AG08395 (cell line): Measurements from ENCODE around the gene RAB31.
"Not testable (repeated sequence)": the region's sequence is repeated elsewhere in the genome, so short reads cannot be mapped to it uniquely, and the experiment has no call there.

Experiments used
- DNase-seq: peaks from one replicate; pipeline ENCODE4 v3.0.0; 2012; ENCODE audit warnings: mixed read lengths, low spot score

The RAB31 gene

DNA sequence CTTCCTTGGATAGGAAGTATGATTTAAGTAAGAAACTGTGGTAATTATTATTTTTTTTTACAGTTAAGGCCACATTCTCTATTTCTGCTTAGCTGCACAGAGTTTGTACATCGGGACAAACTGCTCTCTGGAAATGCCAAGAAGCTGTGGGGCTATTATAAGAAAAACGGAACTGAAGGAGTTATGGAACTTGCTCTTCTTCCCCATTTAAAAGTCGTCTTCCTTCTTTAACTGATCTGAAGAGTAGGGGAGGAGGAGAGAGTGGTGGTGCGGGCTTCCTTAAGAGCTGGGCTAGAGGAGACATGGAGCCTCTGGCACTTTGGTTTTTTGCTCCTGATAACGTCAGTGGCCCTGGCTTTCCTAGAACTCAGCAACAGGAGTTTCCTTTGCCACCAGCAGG is 54.4 kb downstream of the RAB31 start:
- DNase-seq = no peak

DNA sequence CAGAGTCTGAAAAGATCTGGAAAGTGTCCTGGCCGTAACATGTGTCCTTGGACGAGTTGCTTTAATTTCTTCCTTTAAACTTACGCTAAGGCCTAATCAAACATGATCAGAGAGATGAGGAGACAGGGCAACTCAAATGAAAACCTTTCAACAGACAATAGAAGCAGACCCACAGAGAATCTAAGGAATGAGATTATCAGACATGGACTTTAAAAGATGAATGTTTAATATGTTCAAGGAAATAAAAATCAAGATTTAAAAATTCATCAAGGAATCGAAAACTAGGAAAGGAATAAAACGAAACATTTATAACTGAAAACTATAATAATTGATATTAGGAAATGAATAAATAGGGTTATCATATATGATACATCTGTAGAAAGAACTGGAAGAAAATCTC is 55.1 kb downstream of the RAB31 start:
- DNase-seq = no peak

DNA sequence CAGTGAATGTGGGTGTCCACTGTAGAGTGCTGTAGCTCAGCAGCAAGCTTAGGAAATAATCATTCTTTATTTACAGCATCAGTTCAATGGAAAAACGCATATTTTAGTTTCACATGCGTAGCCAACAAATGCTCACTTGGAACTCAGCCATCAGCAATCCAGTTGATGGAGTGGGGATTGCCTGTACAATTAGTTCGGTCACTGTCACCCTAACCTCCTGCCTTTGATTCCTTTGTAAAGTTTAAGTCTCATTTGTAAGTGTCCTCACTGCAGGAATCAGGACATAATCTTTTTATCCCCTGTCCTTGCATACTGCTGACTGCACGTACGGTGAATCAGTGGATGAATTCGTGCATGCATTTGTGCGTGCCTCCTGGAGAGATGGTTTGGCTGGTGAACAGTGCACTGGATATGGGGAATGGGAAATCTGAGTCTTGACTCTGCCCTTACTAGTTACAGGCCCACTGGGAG is 55.9 kb downstream of the RAB31 start:
- no peak for DNase-seq

DNA sequence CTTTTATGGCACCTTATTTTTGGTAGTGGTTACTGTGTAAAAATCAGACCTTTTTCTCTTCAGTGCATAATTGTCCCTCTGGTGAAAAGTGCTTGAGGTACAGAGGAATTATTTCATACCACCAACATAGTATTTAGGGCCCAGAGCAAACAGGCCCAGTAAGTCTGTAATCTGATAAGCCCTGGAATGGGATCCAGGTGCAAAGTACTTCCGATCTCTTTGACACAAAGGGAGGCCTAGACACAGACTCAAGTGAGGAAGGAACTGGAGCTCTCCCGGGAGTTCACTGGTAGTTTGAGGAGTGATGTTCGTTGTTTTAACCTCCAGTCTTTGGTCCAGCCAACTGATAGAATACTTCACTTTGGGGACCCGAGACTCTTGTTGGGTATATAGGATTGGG is 57.4 kb downstream of the RAB31 start:
- no peak for DNase-seq

DNA sequence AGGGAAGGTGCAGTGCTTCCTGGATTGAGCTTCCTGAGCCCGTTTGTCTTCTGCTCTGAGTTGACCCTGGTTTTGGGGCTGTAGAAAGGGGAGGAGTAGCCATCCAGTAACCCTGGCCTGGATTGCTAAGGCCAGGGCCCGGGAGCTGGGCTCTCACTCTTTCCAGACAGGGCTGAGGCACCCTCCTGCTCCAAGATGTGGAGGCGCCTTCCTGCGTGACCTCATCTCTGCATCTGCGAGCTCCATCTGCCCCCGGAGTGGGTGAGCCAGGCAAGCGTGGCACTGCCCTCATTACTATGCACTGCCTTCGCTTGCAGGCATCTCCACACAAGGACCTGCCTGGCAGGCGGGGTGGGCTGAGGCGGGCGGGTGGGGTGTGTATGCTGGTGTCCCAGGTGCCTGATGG is 58.0 kb downstream of the RAB31 start:
- DNase-seq = no peak

DNA sequence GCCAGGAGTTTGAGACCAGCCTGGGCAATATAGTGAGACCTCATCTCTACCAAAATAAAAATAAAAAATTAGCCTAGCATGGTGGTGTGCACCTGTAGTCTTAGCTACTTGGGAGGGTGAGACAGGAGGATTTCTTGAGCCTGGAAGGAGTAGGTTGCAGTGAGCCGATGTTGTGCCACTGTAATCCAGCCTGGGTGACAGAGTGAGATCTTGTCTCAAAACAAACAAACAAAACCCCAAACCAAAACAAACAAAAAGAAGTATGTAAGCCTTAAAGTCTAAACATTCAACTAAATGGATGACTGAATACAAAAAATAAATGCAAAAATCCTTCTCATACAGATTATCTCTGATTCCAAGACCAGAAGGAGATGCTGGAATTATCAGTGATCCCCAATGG is 58.6 kb downstream of the RAB31 start:
- DNase-seq = no peak

DNA sequence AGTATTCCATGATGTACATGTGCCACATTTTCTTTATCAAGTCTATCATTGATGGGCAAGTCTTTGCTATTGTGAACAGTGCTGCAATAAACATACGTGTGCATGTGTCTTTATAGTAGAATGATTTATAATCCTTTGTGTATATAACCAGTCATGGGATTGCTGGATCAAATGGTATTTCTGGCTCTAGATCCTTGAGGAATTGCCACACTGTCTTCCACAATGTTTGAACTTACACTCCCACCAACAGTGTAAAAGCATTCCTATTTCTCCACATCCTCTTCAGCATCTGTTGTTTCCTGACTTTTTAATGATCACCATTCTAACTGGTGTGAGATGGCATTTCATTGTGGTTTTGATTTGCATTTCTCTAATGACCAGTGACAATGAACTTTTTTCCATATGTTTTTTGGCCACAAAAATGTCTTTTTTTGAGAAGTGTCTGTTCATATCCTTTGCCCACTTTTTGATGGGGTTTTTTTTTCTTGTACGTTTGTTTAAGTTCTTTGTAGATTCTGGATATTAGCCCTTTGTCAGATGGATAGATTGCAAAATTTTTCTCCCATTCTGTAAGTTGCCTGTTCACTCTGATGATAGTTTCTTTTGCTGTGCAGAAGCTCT is 60.1 kb downstream of the RAB31 start:
- DNase-seq = not testable (repeated sequence)

DNA sequence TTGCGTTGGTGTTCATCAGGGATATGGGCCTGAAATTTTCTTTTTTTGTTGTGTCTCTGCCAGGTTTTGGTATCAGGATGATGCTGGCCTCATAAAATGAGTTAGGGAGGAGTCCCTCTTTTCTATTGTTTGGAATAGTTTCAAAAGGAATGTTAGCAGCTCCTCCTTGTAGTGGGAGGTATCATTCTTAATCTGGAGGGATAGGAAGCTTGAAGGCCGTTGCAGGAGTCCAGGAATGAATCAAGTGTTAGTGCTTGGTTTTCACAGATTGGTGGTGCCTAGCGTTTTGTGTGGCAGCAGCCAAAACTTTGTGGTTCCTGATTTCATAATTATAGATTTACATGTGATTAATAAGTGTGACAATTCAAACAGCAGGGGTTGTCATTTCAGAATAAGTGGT is 62.0 kb downstream of the RAB31 start:
- not testable (repeated sequence) for DNase-seq

DNA sequence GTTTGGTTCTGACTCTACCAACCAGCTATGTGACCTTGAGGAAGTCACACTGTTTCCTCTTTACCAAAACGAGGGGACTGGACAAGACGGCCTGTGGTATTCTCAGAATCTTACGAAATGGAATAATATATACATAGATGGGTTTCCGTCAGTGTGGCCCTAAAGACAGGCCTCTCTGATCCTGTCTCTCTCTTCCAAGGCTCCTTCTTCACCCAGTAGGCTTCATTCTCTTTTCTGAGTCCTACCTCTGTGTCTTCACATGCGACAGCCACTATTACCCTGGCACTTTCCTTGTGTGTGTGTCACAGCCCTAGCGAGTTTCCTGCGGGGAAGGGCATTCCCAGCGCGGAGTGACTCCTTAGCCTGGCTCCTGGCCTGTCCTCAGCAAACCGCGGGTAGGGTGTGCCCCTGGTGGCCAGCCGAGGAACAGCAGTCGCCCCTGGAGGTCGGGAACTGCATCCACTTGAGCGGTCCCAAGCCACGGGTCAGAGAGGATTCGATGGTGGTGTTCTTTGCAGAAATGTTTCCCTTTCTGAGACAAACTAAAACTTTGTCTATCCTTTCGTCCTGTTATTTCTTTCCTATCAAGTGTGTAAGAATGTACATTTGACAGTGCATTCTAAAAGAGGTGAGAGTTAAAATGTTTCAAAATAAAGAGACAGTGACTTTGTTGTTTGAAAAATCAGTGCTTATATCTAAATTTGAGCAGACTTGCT is 63.3 kb downstream of the RAB31 start:
- DNase-seq = peak; percentile 76

DNA sequence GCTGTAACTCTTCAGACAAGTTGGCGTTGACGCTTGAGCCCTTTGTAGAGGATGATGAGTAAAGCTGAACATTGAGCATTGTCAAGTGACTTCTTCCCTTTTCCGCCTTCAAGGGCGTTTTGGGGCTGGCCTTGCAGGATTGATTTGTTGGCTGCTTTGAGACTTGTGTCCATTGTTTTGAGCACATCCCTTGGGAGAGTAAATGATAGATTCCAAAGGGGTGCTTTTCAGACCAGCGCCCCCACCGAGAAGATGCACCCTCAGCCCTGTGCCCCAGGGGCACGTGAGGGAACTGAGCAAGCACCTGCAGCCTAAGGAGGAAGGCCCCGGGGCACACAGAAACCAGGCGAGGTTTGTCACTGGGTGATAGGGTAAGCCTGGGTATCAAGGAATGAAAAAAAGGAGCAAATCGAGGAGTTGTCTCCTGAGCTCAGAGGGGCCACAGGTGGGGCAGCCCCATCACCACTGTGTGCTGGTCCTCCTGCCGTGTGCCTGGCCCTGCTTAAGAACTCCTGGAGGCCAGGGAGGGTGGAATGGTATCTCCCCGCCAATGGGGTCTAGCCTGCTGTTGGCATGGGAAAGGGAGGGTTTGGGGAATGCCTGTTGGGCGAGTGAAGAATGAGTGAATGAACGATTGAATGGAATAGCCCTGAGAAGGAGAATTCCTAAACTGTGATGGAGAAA is 64.0 kb downstream of the RAB31 start:
- no peak for DNase-seq

DNA sequence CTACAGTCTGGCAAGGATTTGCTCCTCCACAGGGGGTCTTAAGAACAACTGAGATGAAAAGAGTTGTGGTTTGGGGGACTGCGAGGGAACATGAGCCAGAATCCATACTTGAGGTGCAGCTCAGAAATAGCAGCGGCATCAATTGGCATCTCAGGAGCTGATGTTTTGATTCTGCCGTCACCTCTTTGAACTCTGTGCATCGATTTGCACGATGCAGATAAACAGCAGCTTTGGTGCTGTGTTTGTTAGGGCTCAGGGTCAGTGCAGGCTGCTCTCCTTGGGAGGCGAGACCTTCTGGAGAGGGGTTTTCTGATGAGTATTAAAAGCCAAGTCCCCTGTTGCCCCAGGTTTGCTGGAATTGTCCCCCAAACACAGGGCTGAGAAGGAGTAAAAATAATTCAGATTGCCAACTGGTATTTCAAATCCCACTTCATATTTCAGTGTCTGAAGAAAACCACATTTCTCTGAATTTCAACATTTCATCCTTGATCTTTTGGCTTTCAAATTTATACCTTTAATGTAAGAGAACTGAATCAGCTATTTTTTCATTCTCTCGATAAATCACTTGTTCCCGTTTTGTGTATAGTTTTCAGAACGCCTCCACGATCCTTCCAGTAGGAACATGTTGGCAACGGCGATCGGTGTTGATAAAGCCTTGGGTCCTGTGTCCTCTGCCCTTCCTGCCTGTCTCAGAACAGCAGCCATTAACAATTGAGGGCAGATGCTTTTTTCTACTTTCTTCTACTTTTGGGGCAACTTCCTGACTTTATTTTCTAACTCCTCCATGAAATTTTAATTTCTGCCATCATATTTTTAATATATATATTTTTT is 65.0 kb downstream of the RAB31 start:
- no peak for DNase-seq

DNA sequence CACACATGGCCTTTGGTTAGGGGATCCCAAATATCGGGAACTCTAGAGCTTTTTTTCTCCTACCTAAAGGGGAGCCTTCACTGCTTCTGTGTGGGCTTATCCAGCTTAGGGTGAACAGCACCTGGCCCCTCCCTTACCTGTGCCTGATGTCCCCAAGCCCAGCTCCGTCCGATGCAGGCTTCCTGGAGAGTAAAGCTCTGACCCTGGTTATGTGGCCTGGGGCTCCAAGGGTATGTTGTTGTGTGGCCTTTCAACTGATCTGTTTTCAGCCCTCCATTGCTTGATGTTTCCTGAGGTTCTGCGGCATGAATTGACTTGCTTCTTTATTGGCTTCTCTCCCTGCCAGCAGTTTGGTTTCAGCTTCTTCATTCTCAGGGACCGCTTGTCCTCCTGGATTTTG is 66.0 kb downstream of the RAB31 start:
- no peak for DNase-seq

DNA sequence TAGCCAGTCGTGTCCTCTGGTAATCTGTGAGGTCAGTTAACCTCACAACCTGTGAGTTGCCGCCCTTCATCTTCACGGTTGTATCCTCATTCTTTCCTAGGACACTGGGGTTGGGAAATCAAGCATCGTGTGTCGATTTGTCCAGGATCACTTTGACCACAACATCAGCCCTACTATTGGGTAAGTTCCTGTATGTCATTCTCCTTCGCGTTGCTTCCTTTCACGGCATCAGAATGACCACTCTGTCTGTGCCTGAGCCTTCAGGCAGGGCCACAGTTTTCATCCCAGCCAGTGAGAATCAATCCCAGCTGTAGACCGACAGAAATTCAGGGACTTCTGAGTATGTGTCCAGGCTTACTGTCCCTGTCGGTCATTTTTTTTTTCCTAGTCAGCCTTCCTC is 67.1 kb downstream of the RAB31 start:
- DNase-seq = peak; percentile 66

DNA sequence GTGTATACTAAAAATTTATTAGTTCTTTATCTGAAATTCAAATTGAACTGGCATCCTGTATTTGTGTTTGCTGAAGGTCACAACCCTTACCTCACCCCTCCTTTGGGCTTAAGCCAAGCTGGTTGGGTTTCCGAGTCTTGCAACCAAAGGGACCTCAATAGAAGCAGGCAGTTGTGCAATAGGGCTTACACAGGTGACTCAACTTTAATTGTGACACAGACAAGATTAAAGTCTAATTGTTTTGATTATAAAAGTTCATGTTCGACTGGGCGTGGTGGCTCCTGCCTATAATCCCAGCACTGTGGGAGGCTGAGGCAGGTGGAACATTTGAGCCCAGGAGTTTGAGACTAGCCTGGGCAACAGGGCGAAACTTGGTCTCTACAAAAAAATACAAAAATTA is 71.5 kb downstream of the RAB31 start:
- DNase-seq = no peak

DNA sequence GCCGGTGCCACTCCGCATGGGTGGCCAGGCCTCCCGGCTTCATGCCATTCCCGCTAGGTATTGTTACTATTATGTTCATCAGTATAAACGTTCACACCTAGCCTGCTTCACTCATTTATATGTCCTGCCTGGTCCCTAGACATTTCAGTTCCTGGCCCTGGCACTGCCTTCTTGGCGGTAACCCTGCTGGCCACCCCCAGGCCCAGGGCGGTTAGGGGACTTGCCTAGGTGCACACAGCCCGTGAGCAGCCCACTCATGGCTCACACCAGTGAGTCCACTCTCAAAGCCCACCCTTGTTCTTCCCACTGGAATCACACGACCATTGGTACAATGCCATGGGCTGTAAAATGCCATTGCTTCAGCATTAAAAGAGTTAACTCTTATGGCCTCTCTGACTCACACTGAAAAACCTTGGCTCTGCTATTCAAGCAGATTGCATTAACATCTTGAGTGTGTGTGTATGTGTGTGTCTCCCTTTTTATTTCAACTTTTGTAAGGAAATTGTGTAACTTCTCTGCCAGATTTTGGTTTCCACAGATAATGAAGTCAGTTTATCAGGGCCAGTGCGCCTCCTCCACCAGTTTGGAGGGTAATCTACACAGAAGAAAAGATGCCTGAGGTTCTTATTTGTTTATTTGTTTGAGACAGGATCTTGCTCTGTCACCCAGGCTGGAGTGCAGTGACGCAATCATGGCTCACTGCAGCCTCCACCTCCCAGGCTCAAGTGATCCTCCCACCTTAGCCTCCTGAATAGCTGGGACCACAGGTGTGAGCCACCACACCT is 74.2 kb downstream of the RAB31 start:
- peak; percentile 73 for DNase-seq

DNA sequence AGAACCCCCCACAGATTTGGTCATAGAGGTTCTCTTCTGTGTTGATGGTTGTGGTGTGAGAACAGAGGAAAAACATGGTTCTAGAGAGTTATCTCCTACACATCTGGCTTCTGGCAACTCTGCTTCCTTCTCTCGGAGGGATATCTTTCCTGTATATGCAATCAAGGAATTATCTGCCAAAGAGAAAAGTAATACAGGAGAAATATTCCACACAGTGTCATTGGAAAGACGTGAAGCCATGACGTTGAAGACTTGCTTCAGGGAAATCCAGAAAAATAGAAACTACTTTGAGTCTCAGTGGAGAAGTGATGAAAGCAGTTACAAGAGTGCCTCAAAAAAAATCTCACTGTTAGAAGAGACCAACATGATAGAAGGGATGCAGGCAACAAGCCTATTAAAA is 78.5 kb downstream of the RAB31 start:
- no peak for DNase-seq

DNA sequence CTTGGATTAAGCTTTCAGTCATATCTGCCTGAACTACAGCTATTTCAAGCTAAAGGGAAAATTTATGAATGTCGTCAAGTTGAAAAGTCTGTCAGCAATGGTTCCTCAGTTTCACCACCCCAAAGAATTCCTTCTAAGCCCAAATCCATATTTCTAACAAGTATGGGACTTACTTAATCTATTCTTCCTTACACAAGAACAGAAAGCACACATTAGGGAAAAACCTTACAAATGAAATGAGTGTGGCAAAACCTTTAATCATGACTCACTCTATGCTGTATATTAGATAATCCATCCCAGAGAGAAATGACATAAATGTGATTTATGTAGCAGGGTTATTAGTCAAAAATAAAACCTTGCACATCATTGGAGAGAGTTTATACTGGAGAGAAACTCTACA is 78.9 kb downstream of the RAB31 start:
- no peak for DNase-seq

DNA sequence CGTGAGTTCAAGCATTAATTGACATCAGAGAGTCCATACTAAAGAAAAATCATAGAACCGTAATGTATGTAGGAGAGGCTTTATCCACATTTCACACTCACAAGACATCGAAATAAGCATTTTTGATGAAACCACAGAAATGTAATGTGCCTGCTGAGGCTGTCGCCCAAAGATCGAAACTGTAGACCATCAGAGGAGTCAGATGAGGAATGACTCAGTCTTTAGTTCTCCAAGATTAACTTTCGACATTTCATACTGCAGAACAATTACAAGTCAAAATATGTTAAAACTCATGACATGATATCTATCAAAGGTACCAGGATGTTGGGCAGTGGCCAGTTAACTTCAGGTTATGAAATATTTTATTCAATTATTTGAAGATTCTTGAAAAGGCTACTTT is 79.6 kb downstream of the RAB31 start:
- DNase-seq = no peak

DNA sequence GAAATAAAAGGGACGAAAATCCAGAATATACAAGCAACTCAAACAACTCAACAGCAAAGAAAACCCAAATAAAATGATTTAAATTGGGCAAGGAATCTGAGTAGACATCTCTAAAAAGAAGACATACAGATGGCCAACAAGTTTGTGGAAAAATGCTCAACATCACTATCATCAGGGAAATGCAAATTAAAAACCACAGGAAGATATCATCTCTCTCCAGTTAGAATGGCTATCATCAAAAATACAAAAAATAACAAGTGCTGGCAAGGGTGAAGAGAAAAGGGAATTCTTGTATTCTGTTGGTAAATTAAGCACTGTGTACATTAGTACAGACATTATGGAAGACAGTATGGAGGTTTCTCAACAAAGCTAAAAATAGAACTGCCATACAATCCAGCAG is 80.0 kb downstream of the RAB31 start:
- no peak for DNase-seq

DNA sequence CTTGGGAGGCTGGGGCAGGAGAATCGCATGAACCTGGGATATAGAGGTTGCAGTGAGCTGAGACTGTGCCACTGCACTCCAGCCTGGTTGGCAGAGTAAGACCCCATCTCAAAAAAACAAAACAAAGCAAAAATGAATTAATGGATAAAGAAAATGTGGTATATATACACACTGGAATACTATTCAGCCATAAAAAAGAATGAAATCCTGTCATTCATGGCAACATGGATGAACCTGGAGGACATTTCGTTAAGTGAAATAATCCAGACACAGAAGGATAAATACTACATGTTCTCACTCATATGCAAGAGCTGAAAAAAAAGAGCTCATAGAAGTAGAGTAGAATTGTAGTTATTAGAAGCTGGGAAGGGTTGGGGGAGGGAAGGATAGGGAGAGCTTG is 80.8 kb downstream of the RAB31 start:
- DNase-seq = no peak

DNA sequence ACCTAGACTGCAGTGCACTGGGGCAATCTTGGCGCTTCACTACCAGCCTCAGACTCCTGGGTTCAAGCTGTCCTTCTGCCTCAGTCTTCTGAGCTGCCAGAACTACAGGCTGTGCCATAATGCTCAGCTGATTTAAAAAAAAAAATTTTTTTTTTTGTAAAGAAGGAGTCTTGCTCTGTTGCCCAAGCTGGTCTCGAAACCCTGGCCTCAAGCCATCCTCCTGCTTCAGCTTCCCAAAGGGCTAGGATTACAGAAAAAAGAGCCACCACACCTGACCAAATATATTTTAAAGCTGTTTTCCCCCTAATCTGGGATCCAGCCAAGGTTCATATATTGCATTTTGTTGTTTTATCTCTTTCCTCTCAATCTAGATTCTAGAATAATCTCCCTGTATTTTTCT is 82.2 kb downstream of the RAB31 start:
- DNase-seq = no peak

DNA sequence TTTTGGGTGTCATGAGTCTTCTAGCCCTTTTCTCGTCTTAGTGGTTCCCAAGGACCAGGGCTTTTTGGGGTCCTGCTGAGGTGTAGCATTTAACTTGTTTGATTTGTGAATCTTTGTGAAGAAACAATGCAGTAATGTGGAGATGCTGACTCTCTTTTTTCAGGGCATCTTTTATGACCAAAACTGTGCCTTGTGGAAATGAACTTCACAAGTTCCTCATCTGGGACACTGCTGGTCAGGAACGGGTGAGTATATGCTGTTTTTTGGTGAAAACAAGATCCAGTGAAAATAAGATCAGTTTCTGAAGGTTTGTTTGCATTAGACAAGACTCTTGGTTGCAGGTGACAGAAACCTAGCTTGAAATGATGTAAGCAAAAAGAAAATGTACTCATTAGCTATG is 83.9 kb downstream of the RAB31 start:
- DNase-seq = no peak
